HCT116 (cell line): ENCODE data around the gene SUMO3. TPM values are rescaled to one million over a fixed set of nuclear protein-coding genes. Genes with fewer than 3 reads are reported as not detected.

ENCODE experiments used
- CEBPB ChIP-seq: IDR thresholded peaks from 2 replicates; pipeline ENCODE4 v1.6.1; 2012; ENCODE audit warnings: low read depth
- FOSL1 ChIP-seq: IDR thresholded peaks from 2 replicates; pipeline ENCODE4 v1.6.1; 2012; ENCODE audit warnings: low read depth
- total RNA-seq: library from RNA; stranded (reverse); gene quantifications from one replicate; pipeline ENCODE4 v1.2.1, GENCODE V29; 2021; ENCODE audit not compliant: unreplicated experiment
- TF ChIP-seq, protein P1 (sequence below): IDR thresholded peaks from 2 replicates; pipeline ENCODE4 v1.6.1; 2011; ENCODE audit warnings: mild to moderate bottlenecking, low read length, moderate library complexity; ENCODE audit not compliant: insufficient replicate concordance; ENCODE audit errors: extremely low read depth

Gene SUMO3
- total RNA-seq, 1 experiment from 2014 or later = 31.5 TPM

DNA sequence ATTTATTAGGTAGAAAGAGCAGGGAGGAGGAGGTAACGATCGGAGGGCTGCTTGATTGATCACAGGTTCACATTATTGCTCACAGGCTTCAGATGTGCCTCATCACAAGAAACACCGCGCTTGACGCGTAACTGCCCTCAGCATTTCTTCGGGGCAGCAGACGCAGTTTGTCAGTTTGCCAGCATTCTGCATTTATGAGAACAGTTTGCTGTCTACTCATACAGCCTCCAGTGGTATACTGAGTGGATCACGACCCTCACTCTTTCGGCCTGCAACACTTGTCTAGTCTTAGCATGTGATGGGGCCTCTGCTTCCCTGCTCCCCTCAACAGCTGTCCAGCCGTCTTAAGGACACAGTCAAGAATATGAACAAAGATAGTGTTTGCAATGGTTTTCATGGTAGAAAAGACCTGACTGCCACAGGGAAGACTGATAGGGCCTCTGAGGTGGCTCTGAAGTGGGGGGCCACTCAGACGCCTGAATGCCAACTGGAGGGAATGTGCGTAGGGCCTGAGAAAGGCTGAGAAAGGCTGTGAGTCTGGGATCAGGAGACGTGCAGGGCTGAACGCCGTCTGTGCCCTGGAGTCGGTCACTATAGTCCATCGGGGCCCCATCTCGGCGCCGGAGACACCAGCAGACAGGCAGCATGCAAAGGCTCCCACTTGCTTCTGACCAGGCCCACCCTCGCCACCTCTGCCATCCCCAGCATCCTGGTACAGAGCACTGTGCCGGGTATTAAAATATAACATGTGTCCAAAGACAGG, 61.3 kb downstream of the SUMO3 start (continued):
- TF ChIP-seq CEBPB (no peak), FOSL1 (no peak)
- TF ChIP-seq, protein P1, sequence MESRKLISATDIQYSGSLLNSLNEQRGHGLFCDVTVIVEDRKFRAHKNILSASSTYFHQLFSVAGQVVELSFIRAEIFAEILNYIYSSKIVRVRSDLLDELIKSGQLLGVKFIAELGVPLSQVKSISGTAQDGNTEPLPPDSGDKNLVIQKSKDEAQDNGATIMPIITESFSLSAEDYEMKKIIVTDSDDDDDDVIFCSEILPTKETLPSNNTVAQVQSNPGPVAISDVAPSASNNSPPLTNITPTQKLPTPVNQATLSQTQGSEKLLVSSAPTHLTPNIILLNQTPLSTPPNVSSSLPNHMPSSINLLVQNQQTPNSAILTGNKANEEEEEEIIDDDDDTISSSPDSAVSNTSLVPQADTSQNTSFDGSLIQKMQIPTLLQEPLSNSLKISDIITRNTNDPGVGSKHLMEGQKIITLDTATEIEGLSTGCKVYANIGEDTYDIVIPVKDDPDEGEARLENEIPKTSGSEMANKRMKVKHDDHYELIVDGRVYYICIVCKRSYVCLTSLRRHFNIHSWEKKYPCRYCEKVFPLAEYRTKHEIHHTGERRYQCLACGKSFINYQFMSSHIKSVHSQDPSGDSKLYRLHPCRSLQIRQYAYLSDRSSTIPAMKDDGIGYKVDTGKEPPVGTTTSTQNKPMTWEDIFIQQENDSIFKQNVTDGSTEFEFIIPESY = no peak

Other genes with a start within 250 kb of the SUMO3 start
- gene KRTAP10-4, start 244.3 kb downstream of the SUMO3 start, total RNA-seq = not detected
- not detected for gene KRTAP10-5, start 237.5 kb downstream of the SUMO3 start, total RNA-seq
- not detected for gene KRTAP10-6, start 225.6 kb downstream of the SUMO3 start, total RNA-seq
- not detected for gene KRTAP10-7, start 217.5 kb downstream of the SUMO3 start, total RNA-seq
- not detected for gene KRTAP10-8, start 206.0 kb downstream of the SUMO3 start, total RNA-seq
- gene KRTAP10-9, start 191.0 kb downstream of the SUMO3 start, total RNA-seq = not detected
- gene KRTAP10-10, start 180.7 kb downstream of the SUMO3 start, total RNA-seq = not detected
- gene KRTAP10-11, start 171.6 kb downstream of the SUMO3 start, total RNA-seq = not detected
- not detected for gene KRTAP12-4, start 163.4 kb downstream of the SUMO3 start, total RNA-seq
- not detected for gene KRTAP12-3, start 160.1 kb downstream of the SUMO3 start, total RNA-seq
- not detected for gene KRTAP12-2, start 151.1 kb downstream of the SUMO3 start, total RNA-seq
- gene KRTAP12-1, start 135.9 kb downstream of the SUMO3 start, total RNA-seq = not detected
- not detected for gene KRTAP10-12, start 120.9 kb downstream of the SUMO3 start, total RNA-seq
- gene TSPEAR, start 106.5 kb downstream of the SUMO3 start, total RNA-seq = not detected
- gene UBE2G2, start 16.2 kb downstream of the SUMO3 start, total RNA-seq = 86.5 TPM
- 83.4 TPM for gene PTTG1IP, start 55.6 kb upstream of the SUMO3 start, total RNA-seq
- gene ITGB2, start 102.8 kb upstream of the SUMO3 start, total RNA-seq = 1.5 TPM
- 61.9 TPM for gene SLX9, start 122.0 kb upstream of the SUMO3 start, total RNA-seq